ENCODE results near the gene RASEF. TPM values are rescaled to one million over a fixed set of nuclear protein-coding genes. Genes with fewer than 3 reads are reported as not detected.

The RASEF gene
- polyA plus RNA-seq, 1 experiment = 0.05 TPM

DNA sequence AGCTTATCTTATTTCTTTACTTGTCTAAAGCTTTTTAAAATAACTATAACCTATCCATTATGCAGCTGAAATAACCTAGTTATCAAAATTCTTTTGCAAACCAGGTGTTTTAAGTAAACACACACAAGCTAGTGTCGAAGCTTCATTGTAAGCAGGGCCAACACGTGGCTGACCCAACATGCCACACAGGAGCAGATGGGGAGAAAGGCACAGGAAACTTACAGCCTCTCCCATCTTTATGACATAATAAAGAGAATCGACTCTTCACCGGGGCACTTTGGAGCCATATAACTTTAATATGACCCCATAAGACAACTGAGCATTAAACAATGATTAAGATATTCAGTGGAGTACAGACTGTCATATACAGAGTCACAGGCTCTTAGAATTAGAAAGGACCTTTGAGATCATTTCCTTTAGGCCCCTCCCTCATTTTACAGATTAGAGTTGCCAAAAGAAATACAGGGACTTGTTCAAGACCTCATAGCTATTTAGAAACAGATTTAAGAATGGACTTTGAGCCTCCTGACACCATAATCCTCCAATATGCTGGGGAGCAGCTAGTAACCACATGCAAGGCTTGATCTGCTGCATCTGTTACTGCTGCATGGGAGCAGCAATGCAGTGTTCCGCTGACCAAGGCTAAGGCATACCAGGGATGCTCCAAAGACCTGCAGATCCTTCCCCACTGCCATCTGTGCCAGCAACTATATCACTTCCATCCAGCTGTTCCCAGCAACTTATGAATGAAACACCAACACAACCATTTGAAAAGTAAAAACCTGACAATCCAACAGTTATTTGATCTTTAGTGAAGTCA is 75.4 kb downstream of the RASEF start:
- CTCF ChIA-PET = interaction anchor here (0.7 kb wide), 1 partner anchor 759 kb away, joined by 4 read pairs; no protein-coding TSS in a partner anchor
- TF ChIP-seq, protein P1, sequence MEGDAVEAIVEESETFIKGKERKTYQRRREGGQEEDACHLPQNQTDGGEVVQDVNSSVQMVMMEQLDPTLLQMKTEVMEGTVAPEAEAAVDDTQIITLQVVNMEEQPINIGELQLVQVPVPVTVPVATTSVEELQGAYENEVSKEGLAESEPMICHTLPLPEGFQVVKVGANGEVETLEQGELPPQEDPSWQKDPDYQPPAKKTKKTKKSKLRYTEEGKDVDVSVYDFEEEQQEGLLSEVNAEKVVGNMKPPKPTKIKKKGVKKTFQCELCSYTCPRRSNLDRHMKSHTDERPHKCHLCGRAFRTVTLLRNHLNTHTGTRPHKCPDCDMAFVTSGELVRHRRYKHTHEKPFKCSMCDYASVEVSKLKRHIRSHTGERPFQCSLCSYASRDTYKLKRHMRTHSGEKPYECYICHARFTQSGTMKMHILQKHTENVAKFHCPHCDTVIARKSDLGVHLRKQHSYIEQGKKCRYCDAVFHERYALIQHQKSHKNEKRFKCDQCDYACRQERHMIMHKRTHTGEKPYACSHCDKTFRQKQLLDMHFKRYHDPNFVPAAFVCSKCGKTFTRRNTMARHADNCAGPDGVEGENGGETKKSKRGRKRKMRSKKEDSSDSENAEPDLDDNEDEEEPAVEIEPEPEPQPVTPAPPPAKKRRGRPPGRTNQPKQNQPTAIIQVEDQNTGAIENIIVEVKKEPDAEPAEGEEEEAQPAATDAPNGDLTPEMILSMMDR (IDR thresholded peaks at IDR 0.05; ENCODE audit: low read depth, low read length) = no peak

GRCh38 chr9:82981552-82981951 is 81.4 kb downstream of the RASEF start:
- TF ChIP-seq, protein P1 (IDR thresholded peaks at IDR 0.05; ENCODE audit: low read depth, low read length) = no peak
- H3K27me3 ChIP-seq (ENCODE audit: control insufficient read depth, insufficient read depth, low read length) = no peaks in the 10 kb centered on the region
- ChIA-PET POLR2A (no interaction called here), CTCF (no interaction called here)
- DNase-seq (ENCODE audit: low read depth, low spot score) = no peak
- no peak overlapping the region for H3K27ac ChIP-seq (ENCODE audit: low read depth, low read length)
- H3K9me3 ChIP-seq (ENCODE audit: control insufficient read depth, insufficient read depth, low read length) = no peaks in the 10 kb centered on the region
- H3K4me3 ChIP-seq (ENCODE audit: low read depth, low read length) = no peak overlapping the region

More for the DNA sequence above, 75.4 kb downstream of the RASEF start:
- H3K27me3 ChIP-seq (ENCODE audit: control insufficient read depth, insufficient read depth, low read length) = no peaks in the 10 kb centered on the region
- H3K27ac ChIP-seq (ENCODE audit: low read depth, low read length) = no peak overlapping the region
- POLR2A ChIA-PET = no interaction called here
- H3K4me3 ChIP-seq (ENCODE audit: low read depth, low read length) = no peak overlapping the region
- H3K9me3 ChIP-seq (ENCODE audit: control insufficient read depth, insufficient read depth, low read length) = no peaks in the 10 kb centered on the region
- no peak for DNase-seq (ENCODE audit: low read depth, low spot score)

GRCh38 chr9:82975176-82975575 is 87.8 kb downstream of the RASEF start:
- POLR2A ChIA-PET = no interaction called here
- no peaks in the 10 kb centered on the region for H3K9me3 ChIP-seq (ENCODE audit: control insufficient read depth, insufficient read depth, low read length)

DNA sequence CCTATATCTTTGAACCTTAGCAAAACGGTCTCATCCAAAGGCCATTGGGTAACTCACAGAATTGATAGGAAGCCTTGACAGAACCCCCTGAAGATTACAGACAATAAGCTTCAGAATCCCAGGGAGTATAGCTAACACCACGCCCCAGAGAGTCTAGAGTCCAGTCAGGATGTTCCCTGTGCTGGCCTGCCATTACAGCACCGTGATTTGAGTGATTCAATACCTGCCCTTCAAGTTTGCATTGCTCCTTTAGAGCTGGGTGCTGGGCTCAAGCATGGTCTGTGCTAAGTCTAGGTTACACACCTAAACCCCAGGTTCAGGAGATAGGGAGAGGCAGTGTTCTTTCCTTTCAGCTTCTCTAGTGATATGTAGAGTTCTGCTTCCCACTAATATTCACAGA is 90.5 kb downstream of the RASEF start:
- peaks cover 3% of the 10 kb centered on the region for H3K27me3 ChIP-seq (ENCODE audit: control insufficient read depth, insufficient read depth, low read length)
- CTCF ChIA-PET = no interaction called here
- no peaks in the 10 kb centered on the region for H3K9me3 ChIP-seq (ENCODE audit: control insufficient read depth, insufficient read depth, low read length)
- TF ChIP-seq, protein P1 (IDR thresholded peaks at IDR 0.05; ENCODE audit: low read depth, low read length) = no peak
- no peak overlapping the region for H3K27ac ChIP-seq (ENCODE audit: low read depth, low read length)
- no peak overlapping the region for H3K4me3 ChIP-seq (ENCODE audit: low read depth, low read length)
- POLR2A ChIA-PET = no interaction called here
- DNase-seq (ENCODE audit: low read depth, low spot score) = no peak

More at GRCh38 chr9:82975176-82975575, 87.8 kb downstream of the RASEF start:
- CTCF ChIA-PET = no interaction called here
- H3K4me3 ChIP-seq (ENCODE audit: low read depth, low read length) = no peak overlapping the region
- TF ChIP-seq, protein P1 (IDR thresholded peaks at IDR 0.05; ENCODE audit: low read depth, low read length) = no peak
- no peaks in the 10 kb centered on the region for H3K27me3 ChIP-seq (ENCODE audit: control insufficient read depth, insufficient read depth, low read length)
- no peak for DNase-seq (ENCODE audit: low read depth, low spot score)
- H3K27ac ChIP-seq (ENCODE audit: low read depth, low read length) = no peak overlapping the region

- Histone ChIP-seq H3K9me3 (ENCODE audit: control insufficient read depth, insufficient read depth, low read length) (no peaks in the 10 kb centered on the region), H3K27me3 (ENCODE audit: control insufficient read depth, insufficient read depth, low read length) (peaks cover 6% of the 10 kb centered on the region), H3K4me3 (ENCODE audit: low read depth, low read length) (no peak overlapping the region), H3K27ac (ENCODE audit: low read depth, low read length) (no peak overlapping the region)
- no peak for DNase-seq (ENCODE audit: low read depth, low spot score)
- POLR2A ChIA-PET = no interaction called here
- TF ChIP-seq, protein P1 (IDR thresholded peaks at IDR 0.05; ENCODE audit: low read depth, low read length) = no peak
- CTCF ChIA-PET = interaction anchor here (1.1 kb wide), 1 partner anchor 9 kb away, joined by 4 read pairs; no protein-coding TSS in a partner anchor
These were observed 92.6 kb downstream of the RASEF start for GRCh38 chr9:82970359-82970758.

Data from AG04450 (cell line).